Aorta (tissue), 5 donors: ENCODE measurements around the gene MATN1. TPM values are rescaled to one million over a fixed set of nuclear protein-coding genes. Genes with fewer than 3 reads are reported as not detected.

ENCODE experiments used
- ATAC-seq: fragments of 200-7000 bp; cut with Tn5 transposase; one replicate; pipeline ENCODE4 v1.9.1; 2022; ENCODE audit warnings: moderate library complexity; ENCODE audit not compliant: low FRiP score
- DNase-seq, 2 donors: peaks; one replicate each; pipeline ENCODE4 v3.0.0-alpha.2; 2020
- H3K27ac ChIP-seq, 2 donors: one replicate each; pipeline ENCODE4 v1.5.1; 2013; ENCODE audit warnings: low read length in 2 of 2, mild to moderate bottlenecking in 2 of 2, moderate library complexity in 2 of 2, control low read depth in 1 of 2, inconsistent platforms in 1 of 2, low read depth in 1 of 2
- H3K27me3 ChIP-seq, 2 donors: one replicate each; pipeline ENCODE4 v1.6.1; 2013; ENCODE audit warnings: control low read depth in 1 of 2, low read length in 1 of 2, mild to moderate bottlenecking in 1 of 2, moderate library complexity in 1 of 2; ENCODE audit not compliant: insufficient read depth in 2 of 2, control insufficient read depth in 1 of 2
- H3K36me3 ChIP-seq, 2 donors: one replicate each; pipeline ENCODE4 v1.6.1; 2013; ENCODE audit warnings: control low read depth in 1 of 2, low read length in 1 of 2, mild to moderate bottlenecking in 1 of 2; ENCODE audit not compliant: insufficient read depth in 2 of 2, control insufficient read depth in 1 of 2
- H3K4me1 ChIP-seq, 2 donors: one replicate each; pipeline ENCODE4 v1.6.1; 2013; ENCODE audit warnings: low read length in 2 of 2, control low read depth in 1 of 2, mild to moderate bottlenecking in 1 of 2, moderate library complexity in 1 of 2; ENCODE audit not compliant: insufficient read depth in 2 of 2, control insufficient read depth in 1 of 2
- H3K4me3 ChIP-seq, 2 donors: one replicate each; pipeline ENCODE4 v1.5.1; 2013; ENCODE audit warnings: low read length in 2 of 2, control low read depth in 1 of 2, mild to moderate bottlenecking in 1 of 2
- H3K9me3 ChIP-seq: one replicate; pipeline ENCODE4 v1.6.1; 2013; ENCODE audit warnings: mild to moderate bottlenecking, low read length; ENCODE audit not compliant: control insufficient read depth
- WGBS, 2 donors: extraction: QIAGEN DNeasy Blood & Tissue Kit; methylation state at CpG; one replicate each; pipeline ENCODE4 v1.1.7; 2013; 5-methylcytosine and 5-hydroxymethylcytosine counted together
- intact Hi-C, 2 donors: fragments of 100-400 bp; cut with DNase I; formaldehyde crosslinking; loops; one replicate each; pipeline versions ENCODE4 v1.14.2 to v1.15.0; 2022
- polyA plus RNA-seq, 2 donors: library from polyadenylated mRNA; stranded (reverse); fragments of 200-250 nt; gene quantifications; one replicate each; pipeline ENCODE4 v1.2.3, GENCODE V29; 2013
- total RNA-seq, 2 donors: library from RNA; stranded (reverse); fragmentation: NEBNext Ultra II Directional; extraction: Animal tissue kit (Norgen Biotek cat#: 25700); gene quantifications; one replicate each; pipeline ENCODE4 v1.2.1, GENCODE V29; 2021
- donor health status: healthy with polysubstance abuse.
- donor health status: Bipolar disorder and iron deficiency.
- donor health status: DM: no; HTN: no; CAD: no.
- donor health status: DM: no; HTN: no; CAD: no.
- donor health status: DM: yes; HTN: yes; CAD: no.

The MATN1 gene
- total and polyA plus RNA-seq, 4 donors = 0.42 TPM; not detected in 3

DNA sequence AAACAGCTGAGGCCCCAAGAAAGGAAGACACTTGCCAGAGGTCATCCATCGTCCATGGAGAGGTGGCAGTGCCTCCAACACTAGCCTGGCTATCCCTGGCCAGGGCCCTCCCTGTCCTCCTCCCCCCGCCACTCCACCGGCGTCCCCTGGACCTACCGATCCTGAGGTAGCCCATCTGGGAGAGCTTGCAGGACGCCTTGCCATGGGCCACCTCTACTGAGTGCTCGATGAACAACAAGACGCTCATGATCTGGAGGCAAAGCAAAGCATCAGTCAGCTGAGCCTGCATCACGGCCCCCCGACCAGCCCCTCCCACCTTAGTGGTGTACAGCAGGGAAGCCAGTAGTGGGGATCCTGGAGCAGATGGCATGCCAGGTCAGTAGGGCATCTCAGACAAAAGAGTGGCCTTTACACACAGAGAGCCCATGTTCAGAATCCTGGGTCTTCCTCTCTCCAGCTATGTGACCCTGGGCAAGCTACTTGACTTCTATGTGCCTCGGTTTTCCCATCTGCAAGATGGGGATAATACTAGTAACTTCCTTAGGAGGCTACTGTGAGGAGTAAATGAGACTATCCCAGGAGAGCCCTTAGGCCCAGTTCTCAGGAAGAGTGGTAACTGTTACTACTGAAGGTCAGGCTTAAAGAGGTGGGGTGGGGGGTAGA lies 19.0 kb upstream of the MATN1 start:
- H3K36me3 ChIP-seq = no peaks in the 10 kb centered on the region
- DNase-seq (no peak), ATAC-seq (no peak)
- intact Hi-C loops = no loop called here
- H3K27me3 ChIP-seq = no peaks in the 10 kb centered on the region
- no peaks in the 10 kb centered on the region for H3K4me1 ChIP-seq
- H3K27ac ChIP-seq = no peak overlapping the region
- no peaks in the 10 kb centered on the region for H3K9me3 ChIP-seq
- H3K4me3 ChIP-seq = no peak overlapping the region
- WGBS, 2 donors = 82 to 86% methylated on average over 11 of the region's 11 CpGs

DNA sequence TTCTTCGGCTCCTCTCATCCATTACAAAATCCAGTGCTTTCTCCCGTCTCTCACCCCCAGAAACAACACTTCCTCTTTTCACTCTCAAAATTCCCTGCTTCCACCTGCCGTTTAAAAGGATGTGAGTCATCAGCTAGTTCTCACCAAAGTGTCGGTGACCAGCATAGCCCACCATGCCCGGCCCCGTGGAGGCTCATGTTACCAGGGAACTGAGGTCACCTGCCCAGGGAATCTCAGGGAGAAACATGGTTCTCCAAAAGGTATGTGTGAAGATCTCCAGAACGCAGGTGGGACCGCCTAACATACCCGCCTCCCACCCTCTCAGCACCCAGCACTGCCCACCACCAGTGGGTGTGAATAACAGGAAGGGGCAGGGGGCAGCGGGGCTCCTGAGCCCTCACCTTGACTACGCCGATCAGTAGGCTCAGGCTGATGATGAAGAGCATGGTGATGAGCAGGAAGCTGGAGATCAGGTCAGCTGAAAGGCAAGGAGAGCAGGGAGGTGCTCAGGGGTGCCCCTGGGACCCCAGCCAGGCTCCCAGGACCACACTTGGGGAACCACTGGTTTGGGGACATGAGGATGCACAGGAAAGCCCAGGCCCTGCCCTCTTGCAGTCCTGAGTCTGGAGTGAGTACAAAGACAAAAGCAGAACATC lies 18.0 kb upstream of the MATN1 start:
- H3K4me3 ChIP-seq = no peak overlapping the region
- ATAC-seq (no peak), DNase-seq (no peak)
- H3K36me3 ChIP-seq = no peaks in the 10 kb centered on the region
- H3K27ac ChIP-seq = no peak overlapping the region
- H3K27me3 ChIP-seq = no peaks in the 10 kb centered on the region
- no peaks in the 10 kb centered on the region for H3K9me3 ChIP-seq
- intact Hi-C loops = no loop called here
- no peaks in the 10 kb centered on the region for H3K4me1 ChIP-seq
- 65 to 74% methylated on average over 12 of the region's 12 CpGs for whole genome bisulfite sequencing, 2 donors

DNA sequence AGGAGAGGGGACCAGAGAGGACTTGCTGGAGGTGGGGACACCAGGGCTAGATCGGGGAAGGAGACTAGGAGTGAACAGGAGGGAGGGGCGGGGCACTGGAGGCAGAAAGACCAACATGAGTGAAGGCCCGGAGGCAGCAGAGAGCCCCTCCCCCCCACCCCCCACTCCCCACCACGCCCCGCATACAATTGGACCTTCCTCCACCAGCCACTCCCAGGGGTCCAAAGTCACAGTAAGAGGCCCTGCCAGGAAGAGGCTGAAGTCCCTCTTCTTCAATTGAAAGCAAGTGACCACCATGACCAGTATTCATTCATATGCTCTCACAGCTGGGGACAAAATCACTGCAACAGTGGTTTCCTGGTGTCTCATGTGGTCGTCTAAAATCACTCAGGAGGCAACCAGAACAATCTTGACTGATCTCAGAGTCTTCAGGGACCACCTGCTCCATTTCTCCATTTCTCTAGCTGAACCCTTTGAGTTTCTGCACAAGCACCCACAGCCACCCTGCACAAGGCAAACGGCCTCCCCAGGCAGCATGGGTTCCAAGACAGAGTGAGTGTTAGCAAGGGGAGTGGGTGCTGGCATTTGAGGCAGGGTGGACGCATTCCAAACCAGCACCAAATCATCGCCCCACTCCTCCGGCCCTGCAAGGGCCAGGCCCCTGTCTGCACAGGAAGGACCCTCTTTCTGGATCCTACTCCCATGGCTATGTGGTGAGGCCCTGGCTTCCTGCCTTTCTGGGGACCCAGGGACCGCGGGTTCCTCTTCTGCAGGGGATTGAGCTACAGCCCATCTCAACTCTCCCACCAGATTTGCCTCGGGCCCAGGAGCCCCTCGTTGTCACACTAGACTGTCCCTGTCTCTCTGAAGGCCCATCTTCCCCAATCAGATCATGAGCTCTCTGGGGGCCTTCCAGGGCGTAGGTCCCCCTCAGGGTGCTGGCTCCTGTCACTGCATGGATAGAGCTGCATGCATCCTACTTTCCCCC lies 17.2 kb upstream of the MATN1 start:
- 86 to 87% methylated on average over 15 of the region's 15 CpGs for WGBS, 2 donors
- Histone ChIP-seq H3K9me3 (no peaks in the 10 kb centered on the region), H3K27me3 (no peaks in the 10 kb centered on the region), H3K36me3 (no peaks in the 10 kb centered on the region), H3K4me3 (no peak overlapping the region), H3K27ac (no peak overlapping the region), H3K4me1 (no peaks in the 10 kb centered on the region)
- intact Hi-C loops = no loop called here
- ATAC-seq = no peak
- DNase-seq = no peak

DNA sequence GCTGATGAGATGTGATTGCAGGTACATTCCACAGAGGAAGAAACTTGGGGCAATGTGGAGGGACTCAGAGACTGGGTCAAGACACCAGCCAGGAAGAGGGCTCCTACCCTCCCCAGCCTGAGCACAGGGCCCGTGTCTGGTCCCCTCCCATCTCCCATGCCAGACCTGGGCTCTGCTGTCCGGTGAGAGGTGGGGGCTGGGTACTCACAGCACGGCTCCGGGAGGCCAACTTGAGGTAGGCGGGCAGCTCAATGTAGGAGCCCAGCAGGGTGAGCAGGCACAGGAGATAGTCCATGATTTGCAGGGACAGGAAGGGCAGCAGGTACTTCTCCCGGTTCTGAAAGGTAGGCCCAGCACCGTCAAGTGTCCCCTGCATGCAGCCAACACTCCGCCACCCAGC lies 16.2 kb upstream of the MATN1 start:
- no peak overlapping the region for H3K4me3 ChIP-seq
- intact Hi-C loops = no loop called here
- H3K36me3 ChIP-seq = no peaks in the 10 kb centered on the region
- no peaks in the 10 kb centered on the region for H3K9me3 ChIP-seq
- ATAC-seq = no peak
- no peaks in the 10 kb centered on the region for H3K27me3 ChIP-seq
- no peak overlapping the region for H3K27ac ChIP-seq
- 88 to 89% methylated on average over 8 of the region's 8 CpGs for WGBS, 2 donors
- DNase-seq = no peak
- H3K4me1 ChIP-seq = no peaks in the 10 kb centered on the region

DNA sequence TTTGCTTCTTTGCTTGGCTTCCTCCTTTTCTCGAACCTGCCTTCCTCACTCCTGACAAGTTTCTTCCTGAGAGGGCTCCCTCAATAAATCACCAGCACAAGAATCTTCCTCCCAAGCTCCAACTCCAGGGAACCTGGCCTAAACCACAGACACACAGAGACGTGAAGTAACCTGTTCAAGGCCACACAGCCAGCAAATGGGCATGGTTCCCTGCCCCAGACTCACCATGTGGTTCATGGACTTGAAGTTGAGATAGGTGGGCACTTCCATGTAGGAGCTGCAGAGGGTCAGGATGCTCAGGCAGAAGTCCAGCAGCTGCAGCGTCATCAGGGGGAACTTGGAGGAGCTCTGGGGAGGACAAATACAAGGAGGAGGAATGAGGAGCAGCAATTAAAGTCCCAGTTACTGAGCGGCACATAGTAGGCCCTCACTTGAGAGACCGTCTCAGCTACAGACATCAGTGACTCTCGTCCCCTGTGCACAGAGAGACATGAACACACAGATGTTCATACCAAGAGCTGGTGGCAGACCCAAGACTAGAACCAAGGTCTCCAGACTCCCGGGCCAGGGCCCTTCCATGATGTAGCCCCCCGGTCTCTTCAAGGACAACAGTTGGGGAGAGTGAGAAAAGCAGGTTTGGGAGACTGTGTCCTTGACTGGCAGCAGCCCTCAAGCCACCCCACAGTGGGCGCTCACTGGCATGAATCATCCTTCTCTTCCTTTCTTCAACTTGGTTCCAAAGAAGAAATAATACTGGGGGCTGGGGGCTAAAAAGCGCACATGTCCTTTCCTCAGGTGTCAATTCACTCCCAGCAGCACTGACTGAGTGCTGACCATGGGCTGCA lies 15.6 kb upstream of the MATN1 start:
- 92% methylated on average over 10 of the region's 10 CpGs for WGBS, 2 donors
- DNase-seq (no peak), ATAC-seq (no peak)
- no peaks in the 10 kb centered on the region for H3K9me3 ChIP-seq
- H3K4me3 ChIP-seq = no peak overlapping the region
- no peaks in the 10 kb centered on the region for H3K36me3 ChIP-seq
- intact Hi-C loops = no loop called here
- H3K27ac ChIP-seq = no peak overlapping the region
- H3K4me1 ChIP-seq = no peaks in the 10 kb centered on the region
- no peaks in the 10 kb centered on the region for H3K27me3 ChIP-seq

DNA sequence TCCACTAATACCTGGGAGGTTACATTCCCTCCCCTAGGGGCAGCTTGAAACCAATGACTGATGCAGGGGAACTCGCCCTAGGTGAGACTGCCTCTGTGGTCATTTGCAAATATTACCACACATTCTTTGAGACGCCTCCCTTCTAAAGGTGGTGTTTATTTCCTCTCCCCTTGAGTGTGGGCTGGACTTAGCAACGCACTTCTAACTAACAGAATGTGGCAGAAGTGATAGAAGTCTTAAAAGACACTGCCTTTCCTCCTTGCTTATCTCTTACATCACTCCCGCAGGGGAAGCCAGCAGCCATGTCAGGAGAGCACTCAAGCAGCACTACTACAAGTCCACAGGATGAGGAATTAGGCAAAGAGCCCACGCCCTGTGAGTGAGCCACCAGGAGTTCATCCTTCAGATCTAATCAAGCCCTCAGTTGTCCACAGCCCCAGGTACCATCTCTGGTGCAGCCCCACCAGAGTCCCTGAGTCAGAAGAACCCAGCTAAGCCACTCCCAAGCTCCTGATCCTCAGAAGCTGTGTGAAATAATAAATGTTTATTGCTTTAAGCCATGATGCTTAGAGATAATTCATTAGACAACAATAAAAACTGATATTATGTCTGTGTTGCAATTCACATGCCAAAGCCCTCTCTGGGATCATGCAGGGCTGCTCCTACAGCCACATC lies 14.8 kb upstream of the MATN1 start:
- ATAC-seq = no peak
- no peak for DNase-seq
- Histone ChIP-seq H3K9me3 (no peaks in the 10 kb centered on the region), H3K27me3 (no peaks in the 10 kb centered on the region), H3K36me3 (no peaks in the 10 kb centered on the region), H3K27ac (no peak overlapping the region), H3K4me1 (no peaks in the 10 kb centered on the region), H3K4me3 (no peak overlapping the region)
- intact Hi-C loops = no loop called here
- 87 to 93% methylated on average over 5 of the region's 5 CpGs for WGBS, 2 donors

DNA sequence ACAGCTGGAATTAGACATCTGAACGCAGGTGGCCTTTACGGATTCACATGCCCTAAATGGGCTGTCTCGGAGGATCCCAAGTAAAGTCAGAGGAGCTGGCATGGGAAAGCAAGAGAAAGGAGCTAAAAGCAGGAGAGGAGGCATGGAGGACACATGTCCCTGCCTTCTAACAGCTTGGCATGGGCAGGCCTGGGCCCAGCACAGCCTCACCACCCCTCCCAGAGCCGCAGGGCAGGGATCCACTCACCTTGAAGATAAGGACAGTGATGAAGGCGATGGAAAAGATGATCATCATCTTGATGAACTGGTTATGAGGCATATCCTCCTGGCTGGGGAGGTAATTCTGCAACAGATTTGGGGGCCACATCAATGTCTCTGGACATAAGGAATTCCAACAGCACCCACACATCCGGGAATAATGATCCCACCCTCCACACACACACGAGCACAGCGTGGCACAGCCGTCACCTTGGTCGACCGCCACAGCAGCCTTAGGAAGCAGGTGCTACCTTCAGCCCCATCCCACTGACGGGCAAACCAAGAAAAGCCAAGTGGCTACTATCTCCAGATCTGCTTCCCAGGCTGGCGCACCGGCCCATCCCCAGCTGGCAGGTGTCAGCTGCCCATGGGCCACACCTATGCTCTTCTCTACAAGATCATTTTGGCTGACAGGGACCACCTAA lies 14.1 kb upstream of the MATN1 start:
- H3K27me3 ChIP-seq = no peaks in the 10 kb centered on the region
- no peaks in the 10 kb centered on the region for H3K36me3 ChIP-seq
- DNase-seq = no peak
- 95% methylated on average over 14 of the region's 14 CpGs for WGBS, 2 donors
- H3K4me3 ChIP-seq = no peak overlapping the region
- ATAC-seq = no peak
- intact Hi-C loops = no loop called here
- no peaks in the 10 kb centered on the region for H3K4me1 ChIP-seq
- no peak overlapping the region for H3K27ac ChIP-seq
- no peaks in the 10 kb centered on the region for H3K9me3 ChIP-seq
